Measurements from ENCODE around the gene YWHAG.
"Not testable (repeated sequence)": the region's sequence is repeated elsewhere in the genome, so short reads cannot be mapped to it uniquely, and the experiment has no call there.

YWHAG gene

DNA sequence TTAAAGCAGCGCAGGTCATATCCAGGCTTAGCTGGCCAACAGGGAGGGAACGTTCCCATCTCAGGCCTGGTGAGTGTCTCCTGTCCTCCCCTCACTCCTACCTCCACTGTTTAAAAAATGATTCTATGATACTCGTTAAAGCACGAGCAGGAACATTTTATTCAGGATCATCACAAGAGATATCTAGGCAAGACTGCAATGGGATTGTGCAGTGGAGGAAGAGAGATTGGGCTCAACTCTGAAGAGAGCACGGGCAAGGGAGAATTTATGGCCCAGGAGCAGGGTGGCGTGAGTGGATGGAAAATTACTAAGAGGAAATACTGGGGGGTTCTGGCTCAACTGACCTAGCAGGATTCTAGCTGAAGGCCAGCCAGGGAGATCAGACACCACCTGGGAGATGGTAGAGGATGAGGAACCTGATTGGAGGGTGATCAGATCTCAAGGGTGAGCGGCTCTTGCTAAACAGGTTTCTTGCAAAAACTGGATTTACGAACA, 65.3 kb downstream of the YWHAG start:
- no peak for ATAC-seq
- TF ChIP-seq TCF4 (CRISPR knock-in tag; IDR thresholded peaks at IDR 0.05; ENCODE audit: borderline replicate concordance) (no peak), ARNTL (CRISPR knock-in tag; IDR thresholded peaks at IDR 0.05; ENCODE audit: borderline replicate concordance, low read depth) (no peak), ZFP30 (CRISPR knock-in tag; IDR thresholded peaks at IDR 0.05) (no peak), RARB (CRISPR knock-in tag; IDR thresholded peaks at IDR 0.05) (no peak)
- TF ChIP-seq, protein P1, sequence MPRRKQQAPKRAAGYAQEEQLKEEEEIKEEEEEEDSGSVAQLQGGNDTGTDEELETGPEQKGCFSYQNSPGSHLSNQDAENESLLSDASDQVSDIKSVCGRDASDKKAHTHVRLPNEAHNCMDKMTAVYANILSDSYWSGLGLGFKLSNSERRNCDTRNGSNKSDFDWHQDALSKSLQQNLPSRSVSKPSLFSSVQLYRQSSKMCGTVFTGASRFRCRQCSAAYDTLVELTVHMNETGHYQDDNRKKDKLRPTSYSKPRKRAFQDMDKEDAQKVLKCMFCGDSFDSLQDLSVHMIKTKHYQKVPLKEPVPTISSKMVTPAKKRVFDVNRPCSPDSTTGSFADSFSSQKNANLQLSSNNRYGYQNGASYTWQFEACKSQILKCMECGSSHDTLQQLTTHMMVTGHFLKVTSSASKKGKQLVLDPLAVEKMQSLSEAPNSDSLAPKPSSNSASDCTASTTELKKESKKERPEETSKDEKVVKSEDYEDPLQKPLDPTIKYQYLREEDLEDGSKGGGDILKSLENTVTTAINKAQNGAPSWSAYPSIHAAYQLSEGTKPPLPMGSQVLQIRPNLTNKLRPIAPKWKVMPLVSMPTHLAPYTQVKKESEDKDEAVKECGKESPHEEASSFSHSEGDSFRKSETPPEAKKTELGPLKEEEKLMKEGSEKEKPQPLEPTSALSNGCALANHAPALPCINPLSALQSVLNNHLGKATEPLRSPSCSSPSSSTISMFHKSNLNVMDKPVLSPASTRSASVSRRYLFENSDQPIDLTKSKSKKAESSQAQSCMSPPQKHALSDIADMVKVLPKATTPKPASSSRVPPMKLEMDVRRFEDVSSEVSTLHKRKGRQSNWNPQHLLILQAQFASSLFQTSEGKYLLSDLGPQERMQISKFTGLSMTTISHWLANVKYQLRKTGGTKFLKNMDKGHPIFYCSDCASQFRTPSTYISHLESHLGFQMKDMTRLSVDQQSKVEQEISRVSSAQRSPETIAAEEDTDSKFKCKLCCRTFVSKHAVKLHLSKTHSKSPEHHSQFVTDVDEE (CRISPR knock-in tag; IDR thresholded peaks at IDR 0.05) = no peak

DNA sequence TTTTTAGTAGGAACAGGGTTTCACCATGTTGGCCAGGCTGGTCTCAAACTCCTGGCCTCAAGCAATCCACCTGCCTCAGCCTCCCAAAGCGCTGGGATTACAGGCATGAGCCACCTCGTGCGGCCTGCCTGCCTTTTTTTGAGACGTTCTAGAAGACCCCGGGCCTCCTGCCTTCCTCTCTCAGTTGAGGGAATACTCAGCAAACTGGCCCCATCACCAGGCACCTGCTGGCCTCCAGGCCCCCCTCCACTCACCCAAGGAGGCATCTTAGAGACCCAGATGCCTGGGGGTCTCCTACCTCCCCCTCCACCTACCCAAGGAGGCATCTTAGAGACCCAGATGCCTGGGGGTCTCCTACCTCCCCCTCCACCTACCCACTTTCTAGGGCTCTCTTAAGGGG, 65.9 kb downstream of the YWHAG start:
- ATAC-seq = not testable (repeated sequence)

DNA sequence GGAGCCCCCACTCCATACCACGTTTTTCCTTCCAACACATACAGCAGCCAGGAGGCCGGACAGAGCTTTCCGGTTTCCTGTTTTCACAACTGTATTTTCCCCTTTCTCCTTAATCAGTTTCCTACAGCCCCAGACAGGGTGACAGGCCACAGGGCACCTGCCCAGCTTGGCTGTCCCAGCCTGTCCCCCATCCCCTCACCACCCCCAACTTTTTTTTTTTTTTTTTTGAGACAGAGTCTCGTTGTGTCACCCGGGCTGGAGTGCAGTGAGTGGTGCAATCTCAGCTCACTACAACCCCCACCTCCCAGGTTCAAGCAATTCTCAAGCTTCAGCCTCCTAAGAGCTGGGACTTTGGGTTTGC, 66.6 kb downstream of the YWHAG start:
- peak; percentile 1; the same call in 2 of the 3 replicates for ATAC-seq
- TF ChIP-seq, protein P1 (CRISPR knock-in tag; IDR thresholded peaks at IDR 0.05) = no peak
- TF ChIP-seq, protein P2, sequence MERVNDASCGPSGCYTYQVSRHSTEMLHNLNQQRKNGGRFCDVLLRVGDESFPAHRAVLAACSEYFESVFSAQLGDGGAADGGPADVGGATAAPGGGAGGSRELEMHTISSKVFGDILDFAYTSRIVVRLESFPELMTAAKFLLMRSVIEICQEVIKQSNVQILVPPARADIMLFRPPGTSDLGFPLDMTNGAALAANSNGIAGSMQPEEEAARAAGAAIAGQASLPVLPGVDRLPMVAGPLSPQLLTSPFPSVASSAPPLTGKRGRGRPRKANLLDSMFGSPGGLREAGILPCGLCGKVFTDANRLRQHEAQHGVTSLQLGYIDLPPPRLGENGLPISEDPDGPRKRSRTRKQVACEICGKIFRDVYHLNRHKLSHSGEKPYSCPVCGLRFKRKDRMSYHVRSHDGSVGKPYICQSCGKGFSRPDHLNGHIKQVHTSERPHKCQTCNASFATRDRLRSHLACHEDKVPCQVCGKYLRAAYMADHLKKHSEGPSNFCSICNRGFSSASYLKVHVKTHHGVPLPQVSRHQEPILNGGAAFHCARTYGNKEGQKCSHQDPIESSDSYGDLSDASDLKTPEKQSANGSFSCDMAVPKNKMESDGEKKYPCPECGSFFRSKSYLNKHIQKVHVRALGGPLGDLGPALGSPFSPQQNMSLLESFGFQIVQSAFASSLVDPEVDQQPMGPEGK (CRISPR knock-in tag; IDR thresholded peaks at IDR 0.05; ENCODE audit: borderline replicate concordance) = no peak
- TF ChIP-seq RARB (CRISPR knock-in tag; IDR thresholded peaks at IDR 0.05) (no peak), ZNF565 (CRISPR knock-in tag; conservative IDR thresholded peaks at IDR 0.05; ENCODE audit: low read depth) (no peak), CSDC2 (CRISPR knock-in tag; IDR thresholded peaks at IDR 0.05) (no peak), PPARA (CRISPR knock-in tag; IDR thresholded peaks at IDR 0.05; ENCODE audit: borderline replicate concordance) (no peak), ZNF8 (CRISPR knock-in tag; IDR thresholded peaks at IDR 0.05) (no peak), ZC3H10 (CRISPR knock-in tag; IDR thresholded peaks at IDR 0.05) (no peak)
- TF ChIP-seq, protein P3, sequence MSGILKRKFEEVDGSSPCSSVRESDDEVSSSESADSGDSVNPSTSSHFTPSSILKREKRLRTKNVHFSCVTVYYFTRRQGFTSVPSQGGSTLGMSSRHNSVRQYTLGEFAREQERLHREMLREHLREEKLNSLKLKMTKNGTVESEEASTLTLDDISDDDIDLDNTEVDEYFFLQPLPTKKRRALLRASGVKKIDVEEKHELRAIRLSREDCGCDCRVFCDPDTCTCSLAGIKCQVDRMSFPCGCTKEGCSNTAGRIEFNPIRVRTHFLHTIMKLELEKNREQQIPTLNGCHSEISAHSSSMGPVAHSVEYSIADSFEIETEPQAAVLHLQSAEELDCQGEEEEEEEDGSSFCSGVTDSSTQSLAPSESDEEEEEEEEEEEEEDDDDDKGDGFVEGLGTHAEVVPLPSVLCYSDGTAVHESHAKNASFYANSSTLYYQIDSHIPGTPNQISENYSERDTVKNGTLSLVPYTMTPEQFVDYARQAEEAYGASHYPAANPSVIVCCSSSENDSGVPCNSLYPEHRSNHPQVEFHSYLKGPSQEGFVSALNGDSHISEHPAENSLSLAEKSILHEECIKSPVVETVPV (CRISPR knock-in tag; IDR thresholded peaks at IDR 0.05) = no peak

DNA sequence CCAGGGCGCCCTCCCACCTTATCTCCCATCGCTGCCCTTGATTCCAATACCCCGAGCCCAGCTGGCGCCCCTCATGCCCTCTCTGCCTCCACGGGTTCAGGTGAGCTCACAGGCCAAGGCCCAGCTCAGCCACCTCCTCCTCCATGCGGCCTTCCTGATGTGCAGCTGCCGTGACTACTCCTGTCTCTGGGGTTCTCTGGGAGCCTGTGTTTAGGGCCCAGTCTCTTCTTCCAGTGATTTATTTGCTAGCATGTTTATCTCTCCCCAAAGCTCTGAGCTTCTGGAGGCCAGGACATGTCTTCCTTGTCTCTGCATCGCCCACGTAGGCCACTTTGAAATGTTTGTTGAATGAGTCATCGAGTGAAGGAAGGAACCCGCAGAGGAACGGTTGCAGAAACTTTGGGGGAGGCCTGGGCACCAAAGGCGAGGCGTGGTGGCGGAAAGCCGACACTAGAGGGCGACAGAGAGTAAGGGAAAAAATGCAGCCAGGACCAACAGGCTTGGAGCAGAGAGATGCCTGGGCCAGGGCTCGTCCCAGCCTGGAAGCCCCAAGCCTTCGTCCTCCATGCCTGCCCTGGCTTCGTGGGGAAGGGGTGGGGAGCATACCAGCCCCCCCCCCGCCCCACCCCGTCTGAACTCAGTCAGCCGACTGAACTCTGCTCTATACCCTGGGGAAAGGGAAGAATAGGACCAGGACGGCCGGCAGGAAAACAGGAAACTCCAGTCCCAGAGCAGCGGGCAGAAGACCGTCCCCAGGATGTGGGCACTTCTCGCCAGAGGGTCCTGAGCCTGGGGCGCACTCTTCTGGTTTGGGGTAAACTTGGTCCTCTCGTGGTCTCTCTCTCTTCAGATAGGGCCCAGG, 67.2 kb downstream of the YWHAG start:
- ATAC-seq = peak; percentile 86
- TF ChIP-seq SNAI2 (CRISPR knock-in tag; IDR thresholded peaks at IDR 0.05) (no peak), ARNTL (CRISPR knock-in tag; IDR thresholded peaks at IDR 0.05; ENCODE audit: borderline replicate concordance, low read depth) (no peak), RARB (CRISPR knock-in tag; IDR thresholded peaks at IDR 0.05) (no peak), ZFP30 (CRISPR knock-in tag; IDR thresholded peaks at IDR 0.05) (no peak), PPARA (CRISPR knock-in tag; IDR thresholded peaks at IDR 0.05; ENCODE audit: borderline replicate concordance) (no peak), ZNF70 (CRISPR knock-in tag; IDR thresholded peaks at IDR 0.05) (no peak), ESRRG (CRISPR knock-in tag; IDR thresholded peaks at IDR 0.05) (no peak)
- TF ChIP-seq, protein P1 (CRISPR knock-in tag; IDR thresholded peaks at IDR 0.05) = 0 out of 2 replicates have a peak, but pooled peaks have one; percentile 42
- TF ChIP-seq, protein P4, sequence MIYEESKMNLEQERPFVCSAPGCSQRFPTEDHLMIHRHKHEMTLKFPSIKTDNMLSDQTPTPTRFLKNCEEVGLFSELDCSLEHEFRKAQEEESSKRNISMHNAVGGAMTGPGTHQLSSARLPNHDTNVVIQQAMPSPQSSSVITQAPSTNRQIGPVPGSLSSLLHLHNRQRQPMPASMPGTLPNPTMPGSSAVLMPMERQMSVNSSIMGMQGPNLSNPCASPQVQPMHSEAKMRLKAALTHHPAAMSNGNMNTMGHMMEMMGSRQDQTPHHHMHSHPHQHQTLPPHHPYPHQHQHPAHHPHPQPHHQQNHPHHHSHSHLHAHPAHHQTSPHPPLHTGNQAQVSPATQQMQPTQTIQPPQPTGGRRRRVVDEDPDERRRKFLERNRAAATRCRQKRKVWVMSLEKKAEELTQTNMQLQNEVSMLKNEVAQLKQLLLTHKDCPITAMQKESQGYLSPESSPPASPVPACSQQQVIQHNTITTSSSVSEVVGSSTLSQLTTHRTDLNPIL (CRISPR knock-in tag; IDR thresholded peaks at IDR 0.05; ENCODE audit: low read depth) = no peak
- TF ChIP-seq, protein P3 (CRISPR knock-in tag; IDR thresholded peaks at IDR 0.05) = no peak

All from SK-N-SH treated with all-trans-retinoic acid at 6 μM for 48 hours (cell line).